Measurements from ENCODE around the gene MAP2K2. TPM values are rescaled to one million over a fixed set of nuclear protein-coding genes. Genes with fewer than 3 reads are reported as not detected.

Gene MAP2K2
- total RNA-seq, 2 donors from 2014 or later, result 51.2 to 71.8 TPM

- ATAC-seq (ENCODE audit: insufficient number of reproducible peaks, low FRiP score, low read depth) (no peak), DNase-seq (ENCODE audit: low spot score) (no peak)
- no peaks in the 10 kb centered on the region for H3K27me3 ChIP-seq (replicated peaks; ENCODE audit: insufficient read depth)
- no peaks in the 10 kb centered on the region for H3K9me3 ChIP-seq
- no peak for TF ChIP-seq CTCF (IDR thresholded peaks at IDR 0.05)
- no peaks in the 10 kb centered on the region for H3K4me1 ChIP-seq (ENCODE audit: control insufficient read depth in 1 of 2, low read depth in 2 of 2)
- peaks cover 34% of the 10 kb centered on the region for H3K36me3 ChIP-seq
- no peak overlapping the region for H3K4me3 ChIP-seq
- no peak overlapping the region for H3K27ac ChIP-seq
These were observed 14.3 kb downstream of the MAP2K2 start for GRCh38 chr19:4109626-4109945.

GRCh38 chr19:4108767-4109625 lies 14.9 kb downstream of the MAP2K2 start:
- H3K27ac ChIP-seq, result no peak overlapping the region
- no peaks in the 10 kb centered on the region for H3K4me1 ChIP-seq (ENCODE audit: control insufficient read depth in 1 of 2, low read depth in 2 of 2)
- H3K9me3 ChIP-seq, result no peaks in the 10 kb centered on the region
- no peaks in the 10 kb centered on the region for H3K27me3 ChIP-seq (replicated peaks; ENCODE audit: insufficient read depth)
- no peak for TF ChIP-seq CTCF (IDR thresholded peaks at IDR 0.05)
- peaks cover 35% of the 10 kb centered on the region for H3K36me3 ChIP-seq
- H3K4me3 ChIP-seq, result no peak overlapping the region
- ATAC-seq (ENCODE audit: insufficient number of reproducible peaks, low FRiP score, low read depth) (no peak), DNase-seq (ENCODE audit: low spot score) (no peak)

DNA sequence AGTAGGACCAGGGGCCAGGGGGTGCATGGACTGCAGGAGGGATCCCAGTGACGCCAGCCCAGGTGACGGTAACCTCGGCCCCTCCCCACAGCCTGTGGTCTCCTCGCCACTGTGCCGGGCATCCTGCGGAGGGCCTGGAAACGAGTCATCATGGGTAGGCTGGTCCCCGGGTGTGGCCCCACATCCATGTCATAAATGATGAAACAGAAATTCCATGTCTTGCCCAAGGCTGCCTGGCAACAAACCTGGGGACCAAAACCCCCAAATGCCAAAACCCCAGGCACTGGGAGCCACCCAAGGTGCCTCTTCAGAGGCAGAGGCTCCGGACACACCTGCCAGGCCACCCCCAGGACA lies 20.9 kb downstream of the MAP2K2 start:
- Histone ChIP-seq H3K4me3 (no peak overlapping the region), H3K27ac (no peak overlapping the region), H3K9me3 (no peaks in the 10 kb centered on the region), H3K27me3 (replicated peaks; ENCODE audit: insufficient read depth) (no peaks in the 10 kb centered on the region), H3K4me1 (ENCODE audit: control insufficient read depth in 1 of 2, low read depth in 2 of 2) (peaks cover 0 to 1% of the 10 kb centered on the region in 2 donors), H3K36me3 (peaks cover 38% of the 10 kb centered on the region)
- TF ChIP-seq CTCF (IDR thresholded peaks at IDR 0.05), result no peak
- ATAC-seq (ENCODE audit: insufficient number of reproducible peaks, low FRiP score, low read depth) (no peak), DNase-seq (ENCODE audit: low spot score) (no peak)

DNA sequence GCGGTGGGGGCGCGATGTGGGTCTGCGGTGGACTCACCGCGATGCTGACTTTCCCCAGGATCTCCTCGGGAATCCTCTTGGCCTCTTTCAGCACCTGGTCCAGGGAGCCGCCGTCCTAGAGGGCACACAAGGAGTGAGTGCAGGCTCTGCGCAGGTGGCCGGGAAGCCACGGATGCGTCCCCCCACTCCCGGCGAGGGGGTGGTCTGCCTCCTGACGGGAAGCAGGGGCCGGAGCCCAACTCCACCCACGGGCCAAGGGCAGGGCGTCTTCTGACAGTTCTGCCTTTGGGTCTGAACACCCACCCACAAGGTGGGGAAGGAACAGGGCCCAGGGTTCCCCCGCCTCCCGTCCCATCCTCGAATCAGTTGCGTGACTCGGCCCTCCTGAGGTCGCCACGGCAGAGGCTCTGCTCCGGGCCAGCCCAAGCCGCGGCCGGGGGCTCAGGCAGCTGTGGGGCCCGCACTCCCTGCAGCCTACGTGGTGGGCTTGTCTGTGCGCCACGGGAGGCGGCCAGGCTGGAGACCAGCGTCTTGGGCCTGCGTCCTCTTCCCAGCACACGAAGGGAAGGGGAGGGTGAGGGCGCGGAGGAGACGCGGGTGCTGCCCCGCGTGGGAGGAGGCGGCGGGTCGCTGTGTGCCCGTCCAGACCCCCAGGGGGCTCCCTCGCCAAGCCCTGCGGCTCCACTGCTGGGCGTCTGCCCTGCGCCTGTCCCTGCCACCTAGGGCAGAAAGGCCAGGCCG lies 21.4 kb downstream of the MAP2K2 start:
- no peak for DNase-seq (ENCODE audit: low spot score)
- Histone ChIP-seq H3K4me3 (no peak overlapping the region), H3K9me3 (no peaks in the 10 kb centered on the region), H3K27ac (no peak overlapping the region), H3K36me3 (peaks cover 38% of the 10 kb centered on the region), H3K27me3 (replicated peaks; ENCODE audit: insufficient read depth) (no peaks in the 10 kb centered on the region), H3K4me1 (ENCODE audit: control insufficient read depth in 1 of 2, low read depth in 2 of 2) (peaks cover under 1 to 7% of the 10 kb centered on the region in 2 donors)
- no peak for ATAC-seq (ENCODE audit: insufficient number of reproducible peaks, low FRiP score, low read depth)
- TF ChIP-seq CTCF (IDR thresholded peaks at IDR 0.05), result no peak

DNA sequence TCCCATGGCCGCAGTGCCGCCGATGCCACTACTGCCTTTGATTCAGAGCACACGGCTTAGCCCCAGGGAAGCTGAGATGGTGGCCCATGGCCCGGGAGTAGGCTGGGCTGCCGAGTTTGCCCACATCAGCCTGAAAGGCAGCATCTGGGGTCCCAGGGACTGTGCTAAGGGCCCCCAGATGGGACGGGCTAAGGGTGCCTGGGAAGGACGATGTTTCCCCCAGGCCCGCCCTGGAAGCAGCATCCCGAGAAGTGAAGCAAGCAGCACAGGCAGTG lies 22.5 kb downstream of the MAP2K2 start:
- peaks cover 9 to 18% of the 10 kb centered on the region in 2 donors for H3K4me1 ChIP-seq (ENCODE audit: control insufficient read depth in 1 of 2, low read depth in 2 of 2)
- H3K27ac ChIP-seq, result no peak overlapping the region
- H3K9me3 ChIP-seq, result no peaks in the 10 kb centered on the region
- no peak for TF ChIP-seq CTCF (IDR thresholded peaks at IDR 0.05)
- no peak overlapping the region for H3K4me3 ChIP-seq
- DNase-seq (ENCODE audit: low spot score), result no peak
- H3K27me3 ChIP-seq (replicated peaks; ENCODE audit: insufficient read depth), result no peaks in the 10 kb centered on the region
- no peak for ATAC-seq (ENCODE audit: insufficient number of reproducible peaks, low FRiP score, low read depth)
- peaks cover 38% of the 10 kb centered on the region for H3K36me3 ChIP-seq
